SIG-M5 treated with dmso at 0.1 percent for 504 hours (cell line): ENCODE results near the gene FCGR3A.
A peak's percentile ranks its signal among the peaks of the same experiment; 100 is the strongest.
"Not testable (repeated sequence)": the region's sequence is repeated elsewhere in the genome, so short reads cannot be mapped to it uniquely, and the experiment has no call there.

ENCODE experiments used
- DNase-seq: peaks from one replicate; lab custom pipeline; 2025; ENCODE audit not compliant: unreplicated experiment; lab: John Stamatoyannopoulos, UW

FCGR3A gene

DNA sequence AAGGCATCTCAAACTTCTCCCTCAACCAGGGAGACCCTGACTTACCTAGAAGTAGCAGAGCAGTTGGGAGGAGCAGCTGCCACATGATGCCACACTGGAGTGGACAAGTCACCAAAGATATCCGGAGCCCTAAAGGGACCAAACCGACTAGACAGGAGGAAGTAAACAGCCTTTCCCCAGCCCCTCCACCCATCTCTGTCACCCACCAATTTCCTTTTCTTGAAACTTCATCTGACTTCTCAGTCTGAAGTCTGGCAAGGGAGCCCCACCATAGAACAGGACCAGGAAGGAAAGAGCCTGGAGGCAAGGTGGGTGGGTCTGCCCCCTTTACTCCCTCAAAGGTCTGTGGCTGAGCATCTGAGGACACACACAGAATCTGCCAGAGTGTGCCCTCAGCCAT, at the start of gene FCGR3A:
TSS of gene FCGR3A (minus strand) at position 167 of the 400 bp plus-strand sequence. CDS start at position 85, 82 bp downstream.
- peak; percentile 8 for DNase-seq

DNA sequence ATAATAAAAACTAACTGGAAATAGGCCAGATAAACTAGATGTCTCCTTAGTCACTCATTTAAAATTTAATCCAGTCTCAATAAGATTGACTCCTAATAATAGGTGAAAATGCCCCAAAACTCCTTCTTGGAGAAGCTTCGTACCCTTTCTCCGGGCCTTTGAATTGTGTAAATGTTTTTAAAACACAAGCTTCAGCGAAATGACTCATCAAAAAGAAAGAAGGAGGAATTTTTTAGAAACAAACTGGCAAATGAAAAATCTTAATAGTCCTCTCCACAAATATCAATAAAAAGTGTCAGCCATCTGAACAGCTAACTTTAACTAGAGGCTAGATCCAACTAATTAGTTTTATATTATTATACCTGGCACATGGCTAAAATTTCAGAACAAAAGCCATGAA, 47.5 kb upstream of the FCGR3A start:
- not testable (repeated sequence) for DNase-seq

DNA sequence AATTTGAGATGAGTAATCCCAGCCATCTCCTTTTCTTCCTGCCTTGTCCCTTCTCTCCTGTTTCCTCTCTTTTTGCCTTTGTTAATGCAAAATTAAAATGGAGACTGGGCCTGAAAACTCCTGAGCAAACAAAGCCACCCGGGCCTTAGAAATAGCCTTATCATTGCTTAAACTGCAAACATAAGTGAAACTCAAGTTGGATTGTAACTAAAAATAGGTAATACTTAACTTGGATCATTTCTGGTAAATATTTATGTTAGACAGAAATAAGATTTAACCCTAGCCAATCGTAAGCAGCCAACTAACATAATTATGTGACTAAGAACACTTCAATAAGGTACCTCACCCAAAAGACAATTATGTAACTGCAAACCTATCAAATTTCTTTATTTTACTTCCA, 46.0 kb upstream of the FCGR3A start:
- not testable (repeated sequence) for DNase-seq

DNA sequence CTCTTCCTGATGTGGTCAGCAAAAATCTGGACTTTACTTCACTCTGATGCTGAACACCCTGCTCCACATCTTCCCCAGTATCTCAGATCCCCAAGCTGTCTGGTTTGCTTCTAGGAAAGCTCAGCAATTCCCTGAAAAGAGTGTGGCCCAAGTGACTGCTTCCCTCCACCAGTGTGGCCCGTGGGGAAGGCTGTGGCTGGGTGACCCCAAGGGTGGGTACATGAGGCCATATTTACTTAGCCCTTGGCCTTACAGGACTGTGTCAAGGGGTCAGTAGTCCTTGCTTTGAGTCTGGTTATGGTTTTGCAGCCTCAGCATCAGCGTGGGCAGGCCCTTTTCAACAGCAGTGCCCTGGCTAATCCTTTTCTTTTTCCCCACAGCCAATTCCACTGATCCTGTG, 45.6 kb upstream of the FCGR3A start:
- DNase-seq, result not testable (repeated sequence)

DNA sequence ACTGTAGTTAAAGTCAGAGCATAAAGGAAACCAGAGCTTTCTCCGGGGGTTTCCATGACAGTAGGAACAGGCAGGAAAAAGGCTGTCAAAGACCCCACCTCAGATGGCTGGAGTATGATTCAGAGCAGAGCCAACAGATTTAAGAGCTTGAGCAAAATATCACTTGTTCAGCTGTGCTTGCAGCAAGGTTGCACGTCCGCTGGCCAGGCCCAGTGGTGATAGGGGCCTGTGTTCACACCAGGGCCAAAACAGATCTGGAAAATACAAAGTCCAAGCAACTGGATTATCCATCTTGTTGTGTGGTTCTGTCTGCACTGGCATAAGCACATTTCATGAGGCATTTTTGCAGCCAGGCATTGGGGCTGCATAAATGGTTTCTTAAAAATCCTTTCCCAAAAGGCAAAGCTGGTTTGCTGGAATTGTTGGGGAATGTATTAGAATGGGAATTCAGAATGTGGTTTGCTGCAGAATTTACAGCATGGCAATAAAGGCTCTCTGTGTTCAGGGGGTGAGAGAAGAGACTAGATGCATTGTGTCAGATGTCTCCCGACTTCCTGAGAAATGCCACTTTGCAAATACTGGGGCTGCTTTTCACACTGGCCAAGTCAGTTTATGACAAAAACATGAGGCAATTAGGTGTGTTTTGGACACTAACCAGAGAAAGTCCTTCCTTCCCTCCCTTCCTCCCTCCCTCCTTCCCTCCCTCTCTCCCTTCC, 44.8 kb upstream of the FCGR3A start:
- not testable (repeated sequence) for DNase-seq

DNA sequence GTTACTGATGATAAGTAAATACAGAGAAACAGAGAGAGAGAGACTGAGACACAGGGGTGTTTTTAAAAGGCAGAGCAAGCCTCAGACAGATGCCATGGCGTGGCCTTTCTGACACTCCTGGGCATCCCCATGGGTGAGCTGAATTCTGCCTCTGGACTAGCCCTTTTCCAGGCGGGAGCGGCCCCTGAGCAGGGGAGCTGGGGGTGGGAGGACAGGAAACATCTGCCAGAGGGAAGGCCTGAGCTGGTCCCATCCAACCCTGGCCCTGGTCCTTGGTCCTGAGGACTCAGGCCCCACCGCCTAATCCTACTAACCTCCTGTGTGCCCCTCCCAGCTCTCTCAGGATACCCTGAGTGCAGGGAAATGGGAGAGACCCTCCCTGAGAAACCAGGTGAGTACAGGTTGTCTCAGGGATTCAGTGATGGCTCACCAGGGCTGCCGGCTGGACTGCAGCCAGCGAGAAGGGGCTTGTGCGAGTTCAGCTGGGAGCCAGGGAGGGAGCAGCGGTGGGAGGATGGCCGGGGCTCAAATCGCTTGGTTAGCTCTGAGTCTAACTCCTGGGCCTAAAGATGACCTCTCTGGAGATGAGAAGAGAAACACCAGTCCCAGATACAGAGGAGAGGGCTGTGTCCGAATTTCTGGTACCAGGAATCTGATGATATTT, 43.6 kb upstream of the FCGR3A start:
- not testable (repeated sequence) for DNase-seq

DNA sequence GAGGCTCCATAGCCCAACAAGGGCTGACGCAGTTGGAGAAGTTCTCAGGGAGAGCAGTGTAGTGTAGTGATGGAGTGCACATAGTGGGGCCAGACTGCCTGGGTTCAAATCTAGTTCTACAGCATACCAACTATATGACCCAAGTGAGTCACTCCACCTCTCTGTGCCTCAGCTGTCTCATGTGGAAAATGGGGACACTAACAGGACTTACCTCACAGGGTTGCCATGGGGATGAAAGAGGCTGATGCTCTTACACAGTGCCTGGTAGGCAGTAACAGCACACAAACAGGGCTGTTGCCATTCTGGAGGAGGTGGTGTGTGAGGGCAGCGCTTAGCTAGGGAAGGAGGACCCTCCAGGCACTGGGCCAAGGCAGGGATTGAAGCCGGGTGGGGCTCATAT, 43.0 kb upstream of the FCGR3A start:
- not testable (repeated sequence) for DNase-seq

DNA sequence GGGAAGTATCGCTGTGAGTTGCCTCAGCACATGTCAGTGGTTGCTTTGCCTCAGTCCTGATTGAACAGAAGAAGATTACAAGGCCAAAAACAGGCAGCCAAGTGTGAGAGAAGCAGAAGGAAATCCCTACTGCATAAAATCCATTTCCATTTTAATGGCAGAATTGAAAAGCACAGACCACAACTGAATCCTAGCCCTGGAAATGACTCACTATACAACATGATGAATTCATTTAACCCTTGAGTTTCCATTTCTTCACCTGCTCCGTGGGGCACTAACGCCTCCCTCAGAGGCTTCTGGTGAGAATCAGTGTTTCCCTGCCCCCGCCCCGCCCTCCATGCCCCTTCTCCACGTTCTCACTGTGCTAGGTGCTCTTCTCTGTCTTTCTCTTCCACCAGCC, 40.3 kb upstream of the FCGR3A start:
- DNase-seq, result not testable (repeated sequence)

DNA sequence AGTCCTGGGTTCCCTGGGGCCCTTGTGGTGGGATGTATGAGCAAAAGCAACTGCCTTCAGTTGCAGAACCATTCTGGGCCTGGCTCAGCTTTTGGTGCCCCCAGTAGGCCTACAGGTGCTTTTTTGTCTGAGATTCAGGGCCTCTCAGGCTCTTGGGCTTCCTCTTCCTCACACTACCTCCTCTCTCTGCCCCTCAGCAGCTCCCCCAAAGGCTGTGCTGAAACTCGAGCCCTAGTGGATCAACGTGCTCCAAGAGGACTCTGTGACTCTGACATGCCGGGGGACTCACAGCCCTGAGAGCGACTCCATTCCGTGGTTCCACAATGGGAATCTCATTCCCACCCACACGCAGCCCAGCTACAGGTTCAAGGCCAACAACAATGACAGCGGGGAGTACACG, 39.7 kb upstream of the FCGR3A start:
- DNase-seq, result not testable (repeated sequence)

DNA sequence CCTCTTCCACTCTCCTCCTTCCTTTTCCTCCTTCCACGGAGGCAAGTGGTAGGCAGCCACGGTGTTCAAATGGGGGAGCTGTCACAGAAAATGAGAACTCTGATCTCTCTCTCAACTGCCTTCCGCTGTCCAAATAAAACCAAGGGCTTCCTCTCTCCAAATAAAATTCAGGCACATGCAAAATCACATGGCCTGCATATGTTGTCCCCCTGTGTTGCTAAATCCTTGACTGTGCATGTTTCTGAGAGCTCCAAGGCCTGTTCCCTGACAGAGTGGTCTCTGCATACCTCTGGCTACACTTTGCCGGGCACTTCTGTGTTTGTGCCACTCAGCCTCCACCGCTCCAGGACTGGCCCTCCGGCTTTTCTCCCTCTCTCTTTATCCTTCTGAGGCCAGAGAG, 39.0 kb upstream of the FCGR3A start:
- not testable (repeated sequence) for DNase-seq

DNA sequence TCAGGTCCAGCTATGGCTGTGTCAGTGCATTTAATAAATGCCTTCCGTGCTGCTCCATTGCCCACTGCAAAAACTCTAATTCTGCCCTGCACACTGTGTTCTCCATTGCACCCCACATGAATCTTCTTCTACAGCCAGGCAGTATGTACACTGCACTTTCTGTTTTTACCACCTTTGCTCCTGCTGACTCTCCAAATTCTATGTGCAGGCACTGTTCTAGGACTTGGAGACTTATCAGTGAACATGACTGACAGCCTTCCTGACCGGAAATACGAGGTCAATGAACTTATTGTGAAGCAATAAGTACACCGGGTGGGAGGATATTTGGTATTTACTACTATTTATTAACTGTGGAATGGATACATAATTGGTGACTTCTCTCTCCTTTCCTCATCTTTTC, 33.3 kb upstream of the FCGR3A start:
- DNase-seq, result not testable (repeated sequence)

DNA sequence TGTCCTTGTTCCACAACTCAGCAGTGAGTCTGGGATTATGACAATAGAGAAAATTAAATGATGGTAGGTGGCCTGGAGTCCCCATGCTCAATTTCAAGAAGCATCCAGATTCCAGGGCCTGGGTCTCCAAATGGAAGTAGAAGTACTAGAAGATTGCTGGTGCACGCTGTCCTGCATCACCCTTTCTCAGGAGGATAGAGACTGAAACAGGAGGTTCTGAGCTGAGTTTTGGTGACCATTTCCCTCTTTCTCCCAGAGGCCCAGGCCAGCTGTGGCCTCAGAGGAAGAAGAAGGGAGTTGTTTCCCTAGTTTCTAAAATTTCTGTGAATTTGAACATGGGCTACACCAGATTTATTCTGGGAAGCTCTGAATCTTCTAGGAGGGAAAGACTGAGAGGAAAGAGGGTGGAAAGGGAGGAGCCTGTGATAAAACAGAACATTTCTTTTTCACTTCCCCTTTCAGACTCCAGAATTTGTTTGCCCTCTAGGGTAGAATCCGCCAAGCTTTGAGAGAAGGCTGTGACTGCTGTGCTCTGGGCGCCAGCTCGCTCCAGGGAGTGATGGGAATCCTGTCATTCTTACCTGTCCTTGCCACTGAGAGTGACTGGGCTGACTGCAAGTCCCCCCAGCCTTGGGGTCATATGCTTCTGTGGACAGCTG, 31.4 kb upstream of the FCGR3A start:
- DNase-seq, result not testable (repeated sequence)

DNA sequence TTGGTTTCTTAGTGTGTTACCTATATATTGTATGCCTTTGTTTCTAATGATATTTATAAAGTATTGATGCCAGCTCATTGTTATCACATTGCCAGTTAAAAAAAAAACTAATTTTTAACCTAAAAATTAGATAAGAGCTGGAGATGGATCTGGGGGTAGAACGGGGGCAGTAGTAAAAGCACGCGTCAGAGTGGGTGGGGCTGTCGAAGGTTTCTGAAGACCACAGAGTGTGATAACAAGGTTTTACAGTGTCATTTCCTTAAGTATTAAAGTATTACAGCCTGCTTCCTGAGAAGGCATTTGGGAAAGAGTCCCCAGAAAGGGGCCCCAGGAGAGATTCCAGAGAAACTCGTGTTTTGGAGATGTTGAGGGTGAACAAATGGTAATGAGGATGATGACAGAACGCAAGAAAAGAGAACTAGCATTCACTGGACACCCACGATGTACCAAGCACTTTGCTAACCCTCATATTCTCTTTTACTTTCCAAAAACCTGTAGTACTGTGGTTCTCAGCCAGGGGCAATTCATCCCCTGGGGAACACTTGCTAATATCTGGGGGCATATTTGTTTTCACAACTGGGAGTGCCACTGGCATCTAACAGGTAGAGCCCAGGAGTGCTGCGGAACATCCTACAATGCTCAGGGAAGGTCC, 30.4 kb upstream of the FCGR3A start:
- not testable (repeated sequence) for DNase-seq

DNA sequence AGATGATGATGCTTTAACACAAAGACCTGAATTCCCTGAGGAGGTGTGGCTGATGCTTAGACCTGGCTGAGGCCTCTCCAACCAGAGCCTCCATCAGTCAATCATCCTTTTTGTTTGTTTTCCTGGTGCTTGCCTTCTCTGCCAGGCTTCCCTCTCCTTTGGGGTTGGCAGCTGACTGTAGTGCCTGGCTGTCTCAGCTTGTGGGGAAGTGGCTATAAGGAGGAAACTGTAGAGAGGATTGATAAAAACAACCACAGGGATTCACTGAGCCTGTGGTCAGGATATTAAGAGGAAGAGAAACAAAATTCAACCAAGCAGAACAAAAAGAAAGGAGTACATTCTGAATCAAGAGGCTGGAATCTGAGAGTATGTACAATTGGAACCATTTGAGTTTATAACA, 27.1 kb upstream of the FCGR3A start:
- not testable (repeated sequence) for DNase-seq

DNA sequence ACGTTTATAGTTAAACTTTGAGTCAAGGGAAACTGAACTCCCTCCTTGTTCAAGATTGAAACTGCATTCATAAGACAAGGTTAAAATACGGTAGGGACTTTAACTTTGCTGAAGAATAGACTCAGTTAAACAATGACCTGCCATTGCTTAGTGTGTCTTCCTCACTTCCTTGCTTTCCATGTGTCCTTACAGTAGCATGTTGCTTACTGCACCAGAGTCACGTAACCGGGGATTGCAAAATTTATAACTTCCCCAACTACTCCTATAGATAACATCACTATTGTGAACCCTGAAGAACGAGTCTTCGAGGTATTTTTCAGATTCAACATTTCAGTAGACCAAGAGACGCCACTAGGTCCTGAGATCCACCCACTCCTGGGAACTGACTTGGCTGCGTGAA, 22.1 kb upstream of the FCGR3A start:
- not testable (repeated sequence) for DNase-seq

DNA sequence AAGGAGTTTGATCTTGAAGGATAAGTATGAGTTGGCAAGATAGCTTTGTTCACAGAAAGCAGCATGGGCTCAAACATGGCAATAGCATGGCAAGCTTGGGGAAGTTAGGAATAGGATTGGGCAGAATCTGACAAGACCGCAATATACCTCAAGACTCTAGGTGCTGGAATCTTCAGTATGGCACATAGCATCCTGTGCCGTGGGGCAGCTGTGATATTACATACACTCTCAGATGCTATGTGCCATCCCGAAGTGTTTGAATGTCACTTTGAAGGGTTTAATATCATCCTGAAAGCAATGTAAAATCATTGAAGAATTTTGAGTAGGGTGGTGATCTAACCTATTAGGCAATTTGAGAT, 17.0 kb upstream of the FCGR3A start:
- DNase-seq, result not testable (repeated sequence)

DNA sequence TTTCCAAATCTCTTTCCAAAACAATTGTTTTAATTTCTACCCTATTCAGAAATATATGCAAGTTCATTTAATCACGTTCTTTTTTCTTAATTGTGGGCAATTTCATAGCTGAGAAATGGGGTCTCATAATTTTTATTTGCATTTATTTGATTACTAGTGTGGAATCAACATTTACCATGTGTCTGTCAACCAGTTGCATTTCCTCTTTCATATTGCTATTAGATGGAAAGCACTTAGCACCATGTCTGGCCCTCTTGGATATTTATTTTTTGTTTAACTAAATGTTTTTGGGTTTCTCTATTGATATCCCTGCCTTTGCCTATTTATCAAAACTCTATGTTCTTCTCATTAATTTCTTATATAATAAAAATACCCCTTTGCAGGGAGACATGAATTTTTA, 13.9 kb upstream of the FCGR3A start:
- DNase-seq, result not testable (repeated sequence)

DNA sequence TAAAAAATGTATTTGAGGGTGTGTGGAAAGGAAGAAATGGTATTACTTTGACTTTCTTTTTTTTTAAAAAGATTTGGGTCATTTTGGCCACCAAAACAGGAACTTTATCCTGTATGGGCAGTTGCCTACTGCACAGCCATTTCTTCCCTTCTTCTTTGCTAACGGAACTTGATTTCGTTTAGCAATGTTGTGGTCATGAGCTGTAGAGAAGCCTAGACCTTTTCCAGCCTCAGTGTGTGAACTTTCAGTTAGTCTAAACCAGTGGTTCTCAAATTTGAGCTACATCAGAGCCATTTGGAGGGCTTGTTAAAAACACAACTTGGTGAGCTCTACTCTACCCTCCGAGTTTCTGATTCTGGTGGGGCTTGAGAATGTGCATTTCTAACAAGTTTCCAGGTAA, 12.8 kb upstream of the FCGR3A start:
- DNase-seq, result peak; percentile 37

DNA sequence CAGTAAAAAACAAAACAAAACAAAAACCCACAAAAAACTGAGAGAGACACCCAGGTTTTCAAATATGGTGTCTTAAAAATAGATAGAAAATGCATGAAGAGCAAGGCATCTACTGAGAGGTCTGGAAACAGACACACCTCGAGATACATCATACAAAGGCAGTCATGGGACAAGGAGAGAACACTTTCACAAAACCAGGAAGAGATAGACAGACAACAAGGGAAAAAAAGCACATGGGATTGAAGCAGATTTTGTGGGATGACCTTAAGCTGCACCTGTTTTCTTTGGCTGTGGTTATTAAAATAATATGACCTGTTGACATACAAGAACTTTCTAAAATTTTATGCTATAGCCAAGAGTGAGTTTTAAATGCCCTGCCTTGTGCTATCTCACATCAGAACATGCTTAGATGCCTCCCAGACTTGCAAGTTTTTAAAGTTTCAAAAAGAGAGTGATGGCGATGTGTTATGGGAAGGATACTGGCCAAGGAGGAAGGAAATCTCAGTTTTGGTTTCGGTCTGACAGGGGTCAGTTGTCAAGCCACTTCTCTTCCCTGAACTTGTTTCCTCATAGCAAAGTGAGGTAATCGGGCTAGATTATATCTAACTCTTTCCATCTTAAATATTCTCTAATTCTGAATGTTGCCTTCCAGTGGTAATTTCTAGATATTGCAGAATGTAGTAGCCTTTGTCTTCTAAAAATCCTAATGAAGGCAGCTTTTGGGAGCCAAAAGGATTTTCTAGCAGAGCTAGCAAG, 11.5 kb upstream of the FCGR3A start:
- peak; percentile 92 for DNase-seq

DNA sequence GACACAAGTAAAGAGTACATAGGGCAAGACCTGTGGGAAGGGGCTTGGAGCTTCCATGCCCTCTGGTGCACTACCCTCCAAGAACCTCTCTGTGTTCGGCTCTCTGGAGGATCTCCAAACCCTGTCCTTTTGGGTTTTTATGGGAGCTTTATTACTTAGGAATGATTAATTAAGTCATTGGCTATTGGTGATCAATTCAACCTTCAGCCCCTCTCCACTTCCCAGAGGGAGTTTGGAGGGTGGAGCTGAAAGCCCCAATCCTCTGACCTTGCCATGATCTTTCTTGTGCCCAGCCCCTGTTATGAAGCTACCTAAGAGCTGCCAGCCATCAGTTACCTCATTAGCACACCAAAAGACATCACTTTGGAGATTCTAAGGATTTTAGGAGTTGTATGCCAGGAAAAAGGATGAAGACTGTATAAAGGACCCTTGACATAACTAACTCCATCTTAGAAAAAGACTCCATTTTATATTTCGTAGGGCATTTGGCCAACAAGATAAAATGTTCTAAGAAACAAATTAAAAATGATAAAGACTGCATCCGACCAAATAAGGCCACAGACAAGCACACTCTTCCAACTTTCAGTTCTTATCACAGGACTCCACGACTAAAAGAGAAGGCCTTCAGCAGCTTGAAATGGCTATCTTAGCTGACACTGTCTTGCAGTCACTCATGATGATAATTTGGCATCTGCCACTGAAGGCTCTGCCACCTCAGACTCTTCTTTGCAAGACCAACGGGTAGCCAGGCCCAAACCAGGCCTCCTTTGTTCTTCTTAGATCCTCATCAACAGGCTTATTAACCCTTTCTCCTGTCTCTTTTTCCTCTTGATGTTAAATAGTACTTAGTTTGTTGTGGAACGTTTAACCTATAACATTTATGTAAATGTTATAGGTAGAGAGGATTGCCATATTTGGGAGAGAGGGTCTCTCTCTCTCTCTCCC, 8.2 kb upstream of the FCGR3A start:
- not testable (repeated sequence) for DNase-seq
